ENCODE results near the gene ALAD. TPM values are rescaled to one million over a fixed set of nuclear protein-coding genes. Genes with fewer than 3 reads are reported as not detected.
"Not testable (repeated sequence)": the region's sequence is repeated elsewhere in the genome, so short reads cannot be mapped to it uniquely, and the experiment has no call there.

Gene ALAD
- total and polyA plus RNA-seq, 2 donors (not counting 1 experiment from before 2014, with no cell fraction given), result 13.1 to 42.1 TPM

DNA sequence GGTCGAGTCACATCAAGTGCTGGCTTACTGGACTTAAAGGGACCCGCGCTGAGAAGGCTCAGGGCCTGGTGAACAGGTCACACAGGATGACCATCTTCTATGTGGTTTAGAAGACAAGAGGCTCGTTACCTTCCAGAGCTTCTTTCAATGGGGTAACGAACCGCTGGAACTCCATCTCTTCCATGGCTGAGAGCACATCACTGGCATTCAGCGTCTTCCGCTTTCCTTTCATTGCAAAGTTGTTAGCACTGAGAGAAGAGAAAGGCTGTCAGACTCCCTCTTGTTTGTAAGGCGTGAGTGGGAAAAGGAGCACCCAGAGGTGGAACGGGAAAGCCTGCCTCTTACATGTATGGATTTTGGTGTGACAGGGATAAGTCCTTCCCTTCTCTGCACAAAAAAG, 8.4 kb upstream of the ALAD start:
- Histone ChIP-seq H2AFZ (ENCODE audit: low read length) (no peak overlapping the region), H3K9me3 (ENCODE audit: control insufficient read depth, insufficient read depth, low read depth, low read length) (no peaks in the 10 kb centered on the region)

DNA sequence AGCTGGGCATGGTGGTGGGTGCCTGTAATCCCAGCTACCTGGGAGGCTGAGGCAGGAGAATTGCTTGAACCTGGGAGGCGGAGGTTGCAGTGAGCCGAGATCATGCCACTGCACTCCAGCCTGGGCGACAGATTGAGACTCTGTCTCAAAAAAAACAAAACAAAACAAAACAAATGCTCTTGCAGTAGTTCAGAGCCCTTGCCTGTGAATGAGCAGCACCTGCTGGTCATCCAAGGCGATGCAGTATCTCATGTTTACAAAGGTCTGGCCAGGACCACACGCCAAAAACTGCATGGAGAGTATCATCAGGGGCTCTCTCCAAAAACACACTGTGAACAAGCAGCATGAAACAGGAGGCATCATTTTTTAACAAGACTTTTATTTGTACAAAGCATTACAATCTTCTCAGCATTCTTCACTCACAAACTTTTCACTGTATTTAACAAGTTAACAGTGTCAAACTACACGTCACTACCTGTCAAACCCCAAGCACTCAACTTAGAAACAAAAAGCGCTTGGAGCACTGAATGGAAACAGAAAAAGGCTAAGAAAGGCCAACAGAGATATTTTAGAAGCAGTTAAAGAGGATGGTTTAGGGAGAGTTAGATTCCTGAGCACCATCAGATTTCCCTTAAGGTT, 5.9 kb upstream of the ALAD start:
- not testable (repeated sequence) for H3K4me1 ChIP-seq (ENCODE audit: control insufficient read depth, extremely low read depth, insufficient read depth, low read length); H3K27me3 ChIP-seq (ENCODE audit: control insufficient read depth, insufficient read depth, low read length); H3K9me3 ChIP-seq (ENCODE audit: control insufficient read depth, insufficient read depth, low read depth, low read length); H2AFZ ChIP-seq (ENCODE audit: low read length); H3K4me3 ChIP-seq (replicated peaks in 1 of 4; ENCODE audit: control extremely low read depth in 1 of 4, insufficient read depth in 1 of 4, low read depth in 3 of 4, low read length in 4 of 4); H3K36me3 ChIP-seq (ENCODE audit: control insufficient read depth, insufficient read depth, low read length); H3K9ac ChIP-seq (ENCODE audit: insufficient read depth, low read length); H3K27ac ChIP-seq (ENCODE audit: insufficient read depth, low read length); H3K4me2 ChIP-seq (ENCODE audit: extremely low read depth, insufficient read depth, low read length); H4K20me1 ChIP-seq (ENCODE audit: control insufficient read depth, extremely low read depth, insufficient read depth, low read length)
- peak; percentile 65 to 79 for DNase-seq (ENCODE audit: low read depth in 2 of 2)
- H3K79me2 ChIP-seq (ENCODE audit: control insufficient read depth, insufficient read depth, low read length), result peaks cover 19% of the 10 kb centered on the region
- peak; percentile 86 to 87 for TF ChIP-seq CTCF (conservative IDR thresholded peaks at IDR 0.05 in 1 of 2, IDR thresholded peaks at IDR 0.05 in 1 of 2; ENCODE audit: low read depth in 1 of 2, low read length in 2 of 2)

More for the DNA sequence above, 8.4 kb upstream of the ALAD start:
- Histone ChIP-seq H3K27me3 (ENCODE audit: control insufficient read depth, insufficient read depth, low read length) (no peaks in the 10 kb centered on the region), H3K79me2 (ENCODE audit: control insufficient read depth, insufficient read depth, low read length) (peaks cover 19% of the 10 kb centered on the region), H3K36me3 (ENCODE audit: control insufficient read depth, insufficient read depth, low read length) (peaks cover 2% of the 10 kb centered on the region), H3K4me2 (ENCODE audit: extremely low read depth, insufficient read depth, low read length) (peak overlapping the region; percentile 100), H3K4me1 (ENCODE audit: control insufficient read depth, extremely low read depth, insufficient read depth, low read length) (peaks cover 4% of the 10 kb centered on the region), H3K27ac (ENCODE audit: insufficient read depth, low read length) (peak overlapping the region; percentile 99), H4K20me1 (ENCODE audit: control insufficient read depth, extremely low read depth, insufficient read depth, low read length) (no peaks in the 10 kb centered on the region), H3K9ac (ENCODE audit: insufficient read depth, low read length) (peak overlapping the region; percentile 98), H3K4me3 (replicated peaks in 1 of 4; ENCODE audit: control extremely low read depth in 1 of 4, insufficient read depth in 1 of 4, low read depth in 3 of 4, low read length in 4 of 4) (peak overlapping the region; percentile 87 to 98 (median 96))
- DNase-seq (ENCODE audit: low read depth in 2 of 2), result peak in 1 of 2 donors; percentile 4
- TF ChIP-seq EZH2 (IDR thresholded peaks at IDR 0.05; ENCODE audit: low read length, missing control alignments) (no peak), CTCF (conservative IDR thresholded peaks at IDR 0.05 in 1 of 2, IDR thresholded peaks at IDR 0.05 in 1 of 2; ENCODE audit: low read depth in 1 of 2, low read length in 2 of 2) (no peak)

DNA sequence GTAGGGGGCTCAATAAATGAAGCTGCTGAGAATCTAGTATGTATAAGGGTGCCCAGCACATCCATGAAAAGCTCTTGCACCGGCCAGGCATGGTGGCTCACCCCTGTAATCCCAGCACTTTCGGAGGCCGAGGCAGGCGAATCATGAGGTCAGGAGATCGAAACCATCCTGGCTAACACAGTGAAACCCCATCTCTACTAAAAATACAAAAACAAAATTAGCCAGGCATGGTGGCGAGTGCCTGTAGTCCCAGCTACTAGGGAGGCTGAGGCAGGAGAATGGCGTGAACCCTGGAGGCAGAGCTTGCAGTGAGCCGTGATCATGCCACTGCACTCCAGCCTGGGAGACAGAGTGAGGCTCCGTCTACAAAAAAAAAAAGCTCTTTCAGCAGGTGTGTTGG, 5.3 kb upstream of the ALAD start:
- H3K27me3 ChIP-seq (ENCODE audit: control insufficient read depth, insufficient read depth, low read length); H3K4me3 ChIP-seq (replicated peaks in 1 of 4; ENCODE audit: control extremely low read depth in 1 of 4, insufficient read depth in 1 of 4, low read depth in 3 of 4, low read length in 4 of 4); H3K4me2 ChIP-seq (ENCODE audit: extremely low read depth, insufficient read depth, low read length); H2AFZ ChIP-seq (ENCODE audit: low read length); H3K4me1 ChIP-seq (ENCODE audit: control insufficient read depth, extremely low read depth, insufficient read depth, low read length); H3K9me3 ChIP-seq (ENCODE audit: control insufficient read depth, insufficient read depth, low read depth, low read length); DNase-seq (ENCODE audit: low read depth in 2 of 2); H4K20me1 ChIP-seq (ENCODE audit: control insufficient read depth, extremely low read depth, insufficient read depth, low read length); H3K27ac ChIP-seq (ENCODE audit: insufficient read depth, low read length); H3K36me3 ChIP-seq (ENCODE audit: control insufficient read depth, insufficient read depth, low read length); H3K9ac ChIP-seq (ENCODE audit: insufficient read depth, low read length): not testable (repeated sequence)
- H3K79me2 ChIP-seq (ENCODE audit: control insufficient read depth, insufficient read depth, low read length), result peaks cover 19% of the 10 kb centered on the region

Measured in fibroblast of lung (primary cell).